GM15510 (cell line): Measurements from ENCODE around the gene MAGED4B.
"Not testable (repeated sequence)": the region's sequence is repeated elsewhere in the genome, so short reads cannot be mapped to it uniquely, and the experiment has no call there.

Experiments
- POLR2A ChIP-seq: IDR thresholded peaks from 3 replicates; pipeline ENCODE4 v1.6.1; 2011; ENCODE audit warnings: borderline replicate concordance; ENCODE audit not compliant: insufficient read length; ENCODE audit errors: extremely low read depth

The MAGED4B gene, protein sequence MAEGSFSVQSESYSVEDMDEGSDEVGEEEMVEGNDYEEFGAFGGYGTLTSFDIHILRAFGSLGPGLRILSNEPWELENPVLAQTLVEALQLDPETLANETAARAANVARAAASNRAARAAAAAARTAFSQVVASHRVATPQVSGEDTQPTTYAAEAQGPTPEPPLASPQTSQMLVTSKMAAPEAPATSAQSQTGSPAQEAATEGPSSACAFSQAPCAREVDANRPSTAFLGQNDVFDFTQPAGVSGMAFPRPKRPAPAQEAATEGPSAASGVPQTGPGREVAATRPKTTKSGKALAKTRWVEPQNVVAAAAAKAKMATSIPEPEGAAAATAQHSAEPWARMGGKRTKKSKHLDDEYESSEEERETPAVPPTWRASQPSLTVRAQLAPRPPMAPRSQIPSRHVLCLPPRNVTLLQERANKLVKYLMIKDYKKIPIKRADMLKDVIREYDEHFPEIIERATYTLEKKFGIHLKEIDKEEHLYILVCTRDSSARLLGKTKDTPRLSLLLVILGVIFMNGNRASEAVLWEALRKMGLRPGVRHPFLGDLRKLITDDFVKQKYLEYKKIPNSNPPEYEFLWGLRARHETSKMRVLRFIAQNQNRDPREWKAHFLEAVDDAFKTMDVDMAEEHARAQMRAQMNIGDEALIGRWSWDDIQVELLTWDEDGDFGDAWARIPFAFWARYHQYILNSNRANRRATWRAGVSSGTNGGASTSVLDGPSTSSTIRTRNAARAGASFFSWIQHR

DNA sequence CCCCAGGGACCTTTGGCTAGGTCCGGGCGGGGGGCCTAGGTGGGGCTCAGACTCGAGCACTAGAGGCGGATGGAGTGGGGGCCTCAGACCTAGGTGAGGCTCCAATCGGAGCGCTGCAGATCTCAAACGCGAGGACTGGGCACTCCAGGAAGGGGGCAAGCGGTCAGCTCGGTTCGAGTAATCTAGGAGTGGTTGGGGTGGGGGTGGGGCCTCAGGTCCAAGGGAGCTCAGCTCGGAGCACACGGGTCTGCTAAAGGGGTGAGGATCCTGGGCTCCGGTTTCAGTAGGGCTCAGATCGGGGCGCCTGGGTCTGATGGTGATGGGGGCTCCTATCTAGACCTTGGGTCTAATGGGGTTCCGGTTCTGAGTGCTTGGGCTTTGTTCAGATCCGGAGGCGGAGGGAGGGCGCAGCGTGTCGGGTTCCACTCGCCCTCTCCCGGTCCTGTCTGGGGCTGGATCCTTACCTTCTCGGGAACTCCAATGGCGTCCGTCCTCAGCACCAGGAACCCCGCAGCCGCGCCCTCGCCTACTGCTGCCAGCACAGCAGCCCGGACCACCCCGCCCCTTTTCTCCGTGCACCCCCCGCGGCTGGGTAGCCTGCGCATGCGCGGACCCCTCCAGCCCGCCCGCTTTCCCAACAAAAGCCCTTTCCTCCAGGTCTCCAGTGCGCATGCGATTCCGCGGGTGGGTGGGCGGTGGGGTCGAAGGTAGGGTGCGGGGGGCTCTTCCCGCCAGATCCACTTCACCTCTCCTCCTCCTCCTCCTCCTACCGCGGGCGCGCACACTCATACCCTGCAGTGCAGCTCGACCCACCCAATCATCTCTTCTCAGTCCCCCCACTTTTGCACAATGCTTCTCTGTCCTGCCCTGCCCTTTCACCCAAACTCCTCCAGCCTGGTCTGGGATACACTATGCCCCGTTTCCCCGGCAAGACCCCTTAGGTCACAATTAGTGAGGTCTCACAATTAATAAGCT is at the start of gene MAGED4B:
MAGED4B (minus strand) TSS at position 518 of the 975 bp plus-strand sequence. CDS start 1,011 bp downstream, outside the sequence.
- TF ChIP-seq POLR2A: not testable (repeated sequence)

DNA sequence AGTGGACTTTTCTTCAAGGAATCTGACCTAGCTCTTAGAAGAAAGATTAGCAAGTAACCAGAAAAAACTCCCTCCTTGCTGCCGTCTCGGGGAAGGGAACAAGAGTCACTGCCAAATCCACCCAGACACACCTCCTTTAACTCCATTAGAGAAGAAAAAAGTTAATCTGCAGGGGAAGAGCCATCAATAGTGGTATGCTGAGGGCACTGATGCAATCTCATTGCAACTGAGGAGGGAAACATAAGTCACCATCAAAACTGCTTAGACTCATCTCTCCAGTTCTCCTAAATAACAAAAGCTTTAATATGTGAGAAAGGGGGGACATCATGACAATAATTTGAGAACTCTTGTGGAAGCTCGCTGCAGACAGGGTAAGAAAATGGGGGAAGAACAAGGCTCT is 49.3 kb upstream of the MAGED4B start:
- no peak for TF ChIP-seq POLR2A

DNA sequence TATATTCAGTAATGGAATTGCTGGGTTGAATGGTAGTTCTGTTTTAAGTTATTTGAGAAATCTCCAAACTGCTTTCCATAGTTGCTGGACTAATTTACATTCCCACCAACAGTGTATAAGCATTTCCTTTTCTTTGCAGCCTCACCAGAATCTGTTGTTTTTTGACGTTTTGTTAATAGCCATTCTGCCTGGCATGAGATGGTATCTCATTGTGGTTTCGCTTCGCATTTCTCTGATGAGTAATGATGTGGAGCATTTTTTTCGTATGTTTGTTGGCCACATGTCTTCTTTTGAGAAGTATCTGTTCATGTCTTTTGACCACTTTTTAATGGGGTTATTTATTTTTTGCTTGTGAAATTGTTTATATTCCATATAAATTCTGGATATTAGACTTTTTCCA is 13.6 kb upstream of the MAGED4B start:
- TF ChIP-seq POLR2A: no peak

DNA sequence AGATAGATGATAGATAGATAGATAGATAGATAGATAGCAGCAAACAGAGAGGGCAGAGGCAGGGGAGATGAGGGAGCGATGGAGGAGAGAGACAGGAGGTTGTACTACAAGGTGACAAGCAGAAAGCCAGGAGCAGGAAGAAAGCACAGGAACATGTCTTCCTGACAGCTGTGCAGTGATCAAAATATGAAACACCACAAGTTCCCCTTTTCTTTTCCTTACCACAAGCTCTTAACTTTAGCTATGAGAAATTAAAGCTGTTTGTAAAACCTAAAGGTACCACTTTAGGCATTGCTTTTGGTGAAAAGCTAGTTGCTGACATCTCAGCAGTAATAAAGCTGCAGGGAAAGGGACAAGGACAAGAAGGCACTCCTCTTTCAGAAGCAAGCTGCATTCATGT is 9.1 kb upstream of the MAGED4B start:
- TF ChIP-seq POLR2A: no peak

DNA sequence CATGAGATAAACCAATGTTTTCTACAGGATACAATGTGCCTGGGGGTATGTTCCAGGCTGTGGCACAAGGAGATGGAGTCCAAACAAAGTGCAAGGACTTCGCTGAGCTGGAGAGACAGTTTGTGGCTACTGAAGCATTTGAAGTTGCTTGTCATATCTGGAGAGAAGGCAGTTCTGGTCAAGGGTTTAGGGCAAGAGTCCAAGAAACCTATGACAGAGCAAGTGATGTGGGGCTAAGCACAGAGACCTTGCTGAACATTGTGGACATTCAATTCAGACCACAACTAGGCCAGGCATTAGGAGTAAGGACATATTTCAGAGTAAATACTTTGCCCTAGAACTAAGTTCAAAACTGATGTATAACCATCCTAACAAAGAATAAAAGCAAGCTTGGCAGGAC is 34.8 kb downstream of the MAGED4B start:
- no peak for TF ChIP-seq POLR2A

DNA sequence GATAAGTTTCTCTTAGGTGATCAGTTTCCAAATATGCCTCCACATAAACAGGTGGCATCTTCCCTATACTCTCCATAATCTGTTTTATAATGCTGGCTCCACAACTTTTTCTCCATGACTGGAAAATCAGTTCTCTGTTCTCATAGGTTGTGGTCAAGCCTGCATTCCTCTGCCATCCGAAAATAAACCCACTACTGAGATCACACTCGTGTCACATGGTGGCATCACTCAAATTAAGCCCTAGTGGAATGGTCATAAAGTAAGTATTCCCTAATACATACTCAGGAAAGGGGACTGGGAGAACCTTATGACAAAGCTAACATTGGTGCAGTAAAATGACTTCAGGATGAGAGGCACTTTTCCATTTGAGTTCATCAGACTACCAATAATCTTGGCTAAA is 37.6 kb downstream of the MAGED4B start:
- TF ChIP-seq POLR2A: no peak

DNA sequence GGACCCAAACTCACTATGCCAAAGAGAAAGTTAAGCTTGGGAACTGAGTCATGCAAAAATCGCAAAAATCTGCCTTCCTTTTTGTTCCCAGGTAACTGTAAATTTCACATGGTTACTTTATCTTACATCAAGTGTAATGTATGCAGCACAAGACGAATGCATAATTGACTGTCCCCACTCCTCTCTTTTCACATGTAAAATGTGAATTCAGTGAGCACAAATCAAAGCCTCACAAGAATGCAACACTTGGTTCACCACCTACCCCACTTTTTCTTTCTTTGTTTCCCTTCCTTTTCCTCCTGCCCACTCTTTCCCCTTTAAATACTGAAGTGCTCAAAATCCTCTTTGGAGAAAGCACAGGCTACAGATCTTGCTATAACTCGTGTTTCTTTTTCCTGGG is 53.2 kb downstream of the MAGED4B start:
- TF ChIP-seq POLR2A: no peak
